HG02763 (cell line): ENCODE data around the gene SF3B3.

Source experiments
- ATAC-seq: cut with Tn5 transposase; IDR thresholded peaks from one replicate; pipeline ENCODE4 v1.9.1; 2021; ENCODE audit warnings: mild to moderate bottlenecking, moderate library complexity; ENCODE audit not compliant: unreplicated experiment

Gene SF3B3

GRCh38 chr16:70563636-70564035, 40.0 kb downstream of the SF3B3 start:
- no peak for ATAC-seq

GRCh38 chr16:70565053-70565452, 41.4 kb downstream of the SF3B3 start:
- no peak for ATAC-seq

- no peak for ATAC-seq
Observed at GRCh38 chr16:70568601-70569237, 45.1 kb downstream of the SF3B3 start.

DNA sequence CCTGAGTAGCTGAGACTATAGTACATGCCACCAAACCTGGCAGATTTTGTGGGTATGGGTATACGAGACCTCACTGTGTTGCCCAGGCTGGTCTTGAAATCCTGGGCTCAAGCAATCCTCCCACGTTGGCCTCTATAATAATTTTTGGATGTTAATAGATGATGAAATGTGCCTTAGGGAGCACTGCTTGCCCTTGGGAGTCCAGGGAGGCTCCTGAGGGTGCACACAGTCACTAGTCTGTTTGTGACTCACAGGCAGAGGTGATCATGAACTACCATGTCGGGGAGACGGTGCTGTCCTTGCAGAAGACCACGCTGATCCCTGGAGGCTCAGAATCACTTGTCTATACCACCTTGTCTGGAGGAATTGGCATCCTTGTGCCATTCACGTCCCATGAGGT, 46.1 kb downstream of the SF3B3 start:
- no peak for ATAC-seq

GRCh38 chr16:70570967-70571570, 47.5 kb downstream of the SF3B3 start:
- no peak for ATAC-seq

DNA sequence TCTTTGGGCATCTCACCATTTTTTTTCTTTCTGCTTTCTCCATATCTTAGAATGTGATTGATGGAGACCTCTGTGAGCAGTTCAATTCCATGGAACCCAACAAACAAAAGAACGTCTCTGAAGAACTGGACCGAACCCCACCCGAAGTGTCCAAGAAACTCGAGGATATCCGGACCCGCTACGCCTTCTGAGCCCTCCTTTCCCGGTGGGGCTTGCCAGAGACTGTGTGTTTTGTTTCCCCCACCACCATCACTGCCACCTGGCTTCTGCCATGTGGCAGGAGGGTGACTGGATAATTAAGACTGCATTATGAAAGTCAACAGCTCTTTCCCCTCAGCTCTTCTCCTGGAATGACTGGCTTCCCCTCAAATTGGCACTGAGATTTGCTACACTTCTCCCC, 48.0 kb downstream of the SF3B3 start:
- no peak for ATAC-seq

GRCh38 chr16:70572050-70572925, 48.7 kb downstream of the SF3B3 start:
- ATAC-seq, result no peak

DNA sequence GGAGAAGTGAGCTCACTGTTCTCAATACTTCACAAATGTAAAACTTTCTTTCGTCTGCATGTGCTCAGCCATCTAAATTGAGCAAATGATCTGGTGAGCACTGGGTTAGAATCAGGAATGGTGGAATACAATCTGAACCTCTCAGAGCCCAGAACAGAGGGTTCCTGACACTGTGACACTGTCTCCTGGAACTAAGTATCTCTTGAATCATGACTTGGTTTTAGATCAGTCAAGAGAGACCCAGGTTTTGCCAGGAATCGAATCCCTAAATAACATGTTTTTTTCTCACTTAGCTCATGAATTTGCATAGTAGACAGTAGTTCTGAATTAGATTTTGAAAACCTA, 49.3 kb downstream of the SF3B3 start:
- no peak for ATAC-seq

DNA sequence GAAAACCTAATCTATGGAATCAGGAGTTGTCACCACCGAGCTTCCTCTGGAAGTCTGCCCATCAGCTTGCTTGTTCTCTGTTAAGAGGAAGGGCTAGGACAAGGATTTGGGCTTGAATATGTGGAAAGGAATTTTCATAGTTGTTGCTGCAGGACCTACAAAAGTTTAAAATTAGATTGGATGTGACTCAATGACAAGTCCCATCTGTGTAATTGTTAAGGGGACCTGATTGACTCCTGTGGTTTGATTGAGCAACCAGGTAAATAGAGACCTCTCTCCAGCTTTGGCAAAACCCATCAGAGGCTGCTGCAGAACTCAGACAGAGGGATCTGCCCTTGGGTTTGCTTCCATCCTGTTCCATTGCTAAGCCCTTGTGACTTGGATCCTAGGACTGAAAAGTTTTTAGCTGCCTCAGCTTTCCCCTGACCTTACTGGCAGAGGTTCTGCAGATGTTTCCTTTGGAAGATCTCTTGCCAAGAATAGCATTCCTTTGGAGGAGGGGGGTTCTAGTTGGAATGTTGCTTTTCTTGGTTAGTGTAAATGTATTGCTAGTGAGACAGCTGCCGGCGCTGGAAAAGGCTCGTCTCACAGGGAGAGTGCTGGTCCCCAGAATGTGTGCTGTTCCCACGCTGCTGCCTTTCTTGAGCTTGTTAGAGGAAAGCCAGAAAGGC, 50.0 kb downstream of the SF3B3 start:
- no peak for ATAC-seq

- no peak for ATAC-seq
Observed at GRCh38 chr16:70574595-70575271, 51.1 kb downstream of the SF3B3 start.

DNA sequence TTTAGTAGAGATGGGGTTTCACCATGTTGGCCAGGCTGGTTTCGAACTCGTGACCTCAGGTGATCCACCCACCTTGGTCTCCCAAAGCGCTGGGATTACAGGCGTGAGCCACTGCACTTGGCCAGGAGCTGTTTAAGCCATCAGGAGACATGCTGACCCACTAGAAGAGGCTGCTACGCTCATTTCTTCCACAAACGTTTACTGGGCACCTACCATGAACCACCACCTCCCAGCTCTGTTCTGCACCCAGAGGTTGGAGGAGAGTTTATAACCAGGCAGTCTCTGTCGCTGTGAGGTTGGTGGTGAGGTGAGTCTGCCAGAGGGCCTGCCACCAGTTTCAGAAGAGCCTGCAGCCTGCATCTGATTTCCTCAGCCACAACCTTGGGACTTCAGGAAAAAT, 51.8 kb downstream of the SF3B3 start:
- no peak for ATAC-seq

DNA sequence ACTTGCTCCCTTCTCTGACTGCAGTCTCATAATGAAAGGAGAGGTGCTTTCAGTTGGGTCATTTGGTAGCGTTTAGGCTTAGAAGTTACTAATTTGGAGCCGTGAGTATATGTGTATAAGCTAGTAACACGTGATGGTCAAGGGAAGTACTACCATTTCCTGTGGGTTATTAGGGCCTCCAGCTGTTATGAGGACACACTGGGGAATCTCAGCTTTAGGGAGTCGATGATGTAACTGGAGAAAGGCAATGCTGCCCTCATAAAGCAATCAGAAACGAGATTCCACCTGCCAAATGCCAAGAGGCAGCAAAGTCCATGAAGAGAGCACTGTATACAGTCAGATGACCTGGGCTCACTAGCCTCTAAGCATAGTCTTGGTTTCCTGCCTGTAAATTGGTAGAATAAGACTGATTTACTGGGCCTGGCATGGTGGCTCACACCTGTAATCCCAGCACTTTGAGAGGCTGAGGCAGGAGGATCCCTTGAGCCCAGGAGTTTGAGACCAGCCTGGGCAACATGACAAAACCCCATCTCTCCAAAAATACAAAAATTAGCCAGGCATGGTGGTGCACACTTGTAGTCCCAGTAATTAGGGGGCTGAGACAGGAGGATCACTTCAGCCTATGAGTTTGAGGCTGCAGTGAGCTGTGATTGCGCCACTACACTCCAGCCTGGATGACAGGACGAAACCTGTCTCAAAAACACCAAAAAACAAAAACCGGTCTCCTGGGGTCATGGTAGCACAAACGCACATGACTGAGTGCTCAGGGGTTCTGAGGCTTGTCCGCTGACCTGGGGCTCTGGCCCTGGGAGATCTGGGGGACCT, 53.0 kb downstream of the SF3B3 start:
- peak; percentile 57 for ATAC-seq

GRCh38 chr16:70577256-70577698, 53.7 kb downstream of the SF3B3 start:
- ATAC-seq, result no peak

- ATAC-seq, result no peak
Observed at GRCh38 chr16:70578035-70578434, 54.4 kb downstream of the SF3B3 start.

- ATAC-seq, result no peak
Observed at GRCh38 chr16:70579248-70579647, 55.6 kb downstream of the SF3B3 start.

DNA sequence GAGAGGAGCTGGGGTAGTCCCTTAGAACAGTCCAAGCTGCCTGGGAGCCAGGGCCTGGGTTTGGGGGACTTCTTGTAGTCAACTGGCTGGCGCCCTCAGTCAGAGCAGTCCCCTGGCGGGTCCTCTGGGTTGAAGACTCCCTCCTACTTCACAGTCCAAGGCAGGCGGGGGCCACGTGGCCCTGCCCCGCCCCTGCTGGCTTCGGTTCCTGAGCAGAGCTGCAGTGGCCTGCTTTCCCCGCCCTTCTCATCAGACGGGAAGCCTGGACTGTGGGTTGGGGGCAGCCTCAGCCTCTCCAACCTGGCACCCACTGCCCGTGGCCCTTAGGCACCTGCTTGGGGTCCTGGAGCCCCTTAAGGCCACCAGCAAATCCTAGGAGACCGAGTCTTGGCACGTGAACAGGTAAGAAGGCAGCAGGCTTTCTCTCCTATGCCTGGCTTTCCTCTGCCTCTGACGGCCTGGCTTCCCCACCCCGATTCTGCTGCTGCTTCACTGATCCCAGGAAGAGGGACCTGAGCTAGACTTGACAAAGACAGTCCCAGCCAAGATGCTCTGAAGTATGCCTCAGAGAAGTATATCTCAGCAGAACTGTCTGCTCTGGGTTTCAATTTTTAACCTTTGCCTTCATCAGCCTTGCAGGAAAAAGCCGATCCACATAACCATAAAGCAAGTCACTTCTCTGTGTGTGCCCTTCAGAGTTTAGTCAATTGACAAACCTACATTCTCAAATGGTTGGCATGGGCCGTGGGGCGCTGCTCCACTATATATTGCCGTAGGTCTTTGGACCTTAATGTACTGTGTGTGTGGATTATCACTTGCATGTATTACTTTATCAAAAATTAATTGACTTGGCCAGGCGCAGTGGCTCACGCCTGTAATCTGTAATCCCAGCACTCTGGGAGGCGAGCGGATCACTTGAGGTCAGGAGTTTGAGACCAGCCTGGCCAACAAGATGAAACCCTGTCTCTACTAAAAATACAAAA, 56.3 kb downstream of the SF3B3 start:
- no peak for ATAC-seq

- no peak for ATAC-seq
Observed at GRCh38 chr16:70582280-70582978, 58.8 kb downstream of the SF3B3 start.

DNA sequence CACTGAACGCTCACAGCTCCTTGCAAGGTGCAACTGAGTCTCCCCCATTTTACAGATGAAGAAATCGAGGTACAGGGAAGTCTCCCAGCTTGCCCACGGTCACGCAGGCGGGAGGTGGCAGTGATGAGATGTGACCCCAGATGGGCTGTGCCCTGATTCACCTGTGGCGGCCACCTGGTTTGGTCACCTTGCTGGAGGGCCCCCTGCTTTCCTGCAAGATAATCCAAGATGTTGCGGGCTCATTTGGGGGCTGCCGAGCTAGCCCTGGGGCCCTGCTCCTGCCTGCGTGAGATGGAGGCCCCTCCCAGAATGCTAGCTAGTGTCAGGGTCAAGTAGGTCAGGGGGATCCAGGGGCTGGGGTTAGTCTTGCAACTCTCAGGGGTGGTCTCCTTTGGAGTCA, 63.1 kb downstream of the SF3B3 start:
- no peak for ATAC-seq
